Femur (tissue), 1 donor: ENCODE measurements around the gene CNTNAP5.

Source experiments
- DNase-seq: peaks from one replicate; pipeline ENCODE4 v3.0.0-alpha.2; 2017

The CNTNAP5 gene

DNA sequence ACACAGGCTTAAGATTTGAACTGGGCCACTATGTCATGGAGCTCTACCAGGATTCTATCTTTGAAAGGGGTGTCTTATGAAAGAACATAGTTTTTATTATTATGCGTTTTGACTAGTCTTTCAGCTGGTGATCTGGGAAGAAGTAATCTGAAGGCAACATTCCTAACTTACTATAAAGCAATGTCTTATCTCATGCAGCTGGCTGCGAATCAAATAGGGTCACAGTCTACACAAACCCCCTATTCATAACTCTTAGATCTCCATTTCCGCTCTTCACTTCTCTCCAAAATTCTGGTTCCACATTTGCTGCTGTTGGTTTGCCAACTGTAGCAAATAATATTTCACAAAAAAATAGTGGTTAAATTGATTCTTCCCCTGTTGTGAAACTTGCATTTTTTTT is 813.3 kb downstream of the CNTNAP5 start:
- no peak for DNase-seq

DNA sequence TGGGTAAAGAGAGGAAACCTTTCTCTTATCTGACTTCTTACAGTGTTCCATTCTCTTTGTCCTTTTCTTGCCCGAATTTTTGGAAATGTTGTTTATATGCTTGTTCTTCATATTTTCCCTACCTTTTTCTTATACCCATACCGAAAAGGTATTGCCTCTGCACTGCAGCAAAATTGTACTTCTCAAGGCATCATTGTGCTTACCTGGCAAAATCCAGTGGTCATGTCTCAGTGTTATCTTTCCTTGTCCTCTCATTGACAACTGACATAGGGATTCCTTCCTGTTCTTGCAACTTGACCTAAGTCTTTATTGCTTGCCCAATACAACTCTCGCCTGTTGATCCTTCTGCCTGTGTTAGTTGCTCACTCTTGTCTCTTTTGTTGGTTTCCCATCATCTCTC is 842.2 kb downstream of the CNTNAP5 start:
- no peak for DNase-seq

DNA sequence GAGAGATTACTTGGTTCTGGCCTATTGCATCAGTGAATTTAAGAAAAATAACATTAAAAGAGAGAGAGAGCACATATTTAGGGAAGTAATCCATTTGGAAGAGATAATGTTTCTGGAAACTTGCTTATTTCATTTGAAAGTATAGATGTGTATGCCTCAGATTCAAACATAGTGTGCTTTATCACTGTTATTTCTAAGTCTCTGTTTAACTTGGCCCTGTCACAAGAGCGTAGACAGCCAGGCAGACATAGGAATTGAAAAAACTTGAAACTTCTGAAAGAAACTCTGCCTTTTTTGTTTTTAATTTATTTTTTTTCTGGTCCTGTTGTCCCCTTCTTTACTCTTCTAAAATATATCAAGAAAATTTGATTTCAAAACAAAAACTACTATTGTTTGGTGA is 849.1 kb downstream of the CNTNAP5 start:
- no peak for DNase-seq

DNA sequence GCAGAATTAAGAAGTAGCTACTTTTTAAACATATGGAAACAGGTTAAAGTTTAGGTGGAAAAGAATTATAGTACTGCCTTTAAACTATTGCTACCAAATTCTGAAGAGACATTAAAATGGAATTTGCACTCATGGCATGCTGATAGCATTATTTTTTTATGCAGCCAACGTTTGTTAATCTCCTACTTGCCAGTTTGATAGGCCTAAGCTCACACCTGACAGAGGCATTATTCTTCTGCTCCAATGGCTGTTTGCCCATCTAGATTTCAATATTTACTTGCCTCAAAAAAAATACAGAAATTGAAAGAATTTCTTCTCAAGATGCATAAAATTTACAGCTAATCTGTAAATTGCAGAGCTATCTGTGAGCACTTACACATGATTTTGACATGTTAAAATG is 849.6 kb downstream of the CNTNAP5 start:
- DNase-seq = no peak

DNA sequence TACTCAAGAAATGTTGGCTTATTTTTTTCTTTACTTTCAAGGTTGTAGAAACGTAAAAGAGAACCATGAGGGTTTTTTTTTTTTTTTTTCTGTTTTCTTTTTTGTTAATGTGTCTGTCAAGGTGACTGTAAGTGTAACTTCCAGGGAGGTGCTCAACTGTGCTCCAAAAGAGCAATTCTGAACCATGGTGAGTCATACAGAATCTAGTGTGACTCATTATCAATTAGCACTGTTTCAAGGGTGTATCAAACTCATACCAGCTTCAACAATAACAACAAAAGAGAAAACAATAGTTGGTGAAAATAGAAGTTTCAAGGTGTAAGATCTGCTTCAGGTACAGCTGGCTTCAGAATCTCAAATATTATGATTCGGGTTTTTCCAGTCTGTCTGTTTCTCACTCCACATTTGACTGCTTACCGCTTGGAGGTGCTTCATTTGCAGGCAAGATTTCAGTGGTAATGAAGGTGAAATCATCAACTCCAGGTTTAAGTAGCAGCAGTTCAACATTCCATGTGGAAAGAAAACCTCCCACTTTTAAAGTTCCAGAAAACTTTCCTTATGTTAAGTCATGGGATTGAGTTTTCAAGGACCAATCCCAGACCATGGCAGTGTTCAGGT is 850.6 kb downstream of the CNTNAP5 start:
- DNase-seq = no peak

DNA sequence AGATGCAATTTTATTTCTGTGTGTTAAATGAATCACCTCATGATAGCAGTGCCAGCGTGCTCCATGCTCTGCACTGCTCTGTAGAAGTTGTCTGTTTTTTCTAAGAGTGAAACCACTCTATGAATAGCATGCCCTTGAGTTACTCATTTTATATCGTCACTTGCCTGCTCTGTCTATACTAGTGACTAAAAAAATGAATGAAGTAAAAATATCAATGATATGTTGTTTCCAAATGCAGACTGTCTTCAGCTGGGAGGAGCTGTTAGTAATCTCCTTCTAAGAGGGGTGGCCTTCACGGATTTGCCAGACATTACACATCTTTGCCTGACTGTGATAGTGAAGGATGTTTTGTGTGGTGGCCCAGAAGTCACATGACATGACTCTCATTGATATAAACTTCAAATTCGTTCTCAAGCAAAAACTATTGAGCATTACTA is 852.1 kb downstream of the CNTNAP5 start:
- DNase-seq = no peak

DNA sequence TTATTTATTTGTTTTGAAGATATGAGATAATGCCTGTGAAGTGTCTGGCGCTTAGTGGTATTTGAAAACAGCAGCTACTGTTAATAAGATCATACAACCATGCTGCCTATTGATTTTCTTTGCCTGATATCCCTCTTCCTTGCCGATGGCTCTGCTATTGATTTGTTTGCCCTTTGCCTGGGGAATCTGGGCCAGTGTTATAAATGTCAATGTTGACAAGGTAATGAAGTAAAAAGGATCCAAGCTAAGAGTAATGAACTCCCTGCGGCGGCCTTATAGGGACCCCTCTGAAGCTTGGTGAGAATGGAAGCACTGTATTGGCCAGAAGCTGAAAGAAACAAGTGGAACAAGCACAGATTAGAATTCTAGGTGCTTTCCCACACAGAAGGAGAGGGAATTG is 854.6 kb downstream of the CNTNAP5 start:
- no peak for DNase-seq

DNA sequence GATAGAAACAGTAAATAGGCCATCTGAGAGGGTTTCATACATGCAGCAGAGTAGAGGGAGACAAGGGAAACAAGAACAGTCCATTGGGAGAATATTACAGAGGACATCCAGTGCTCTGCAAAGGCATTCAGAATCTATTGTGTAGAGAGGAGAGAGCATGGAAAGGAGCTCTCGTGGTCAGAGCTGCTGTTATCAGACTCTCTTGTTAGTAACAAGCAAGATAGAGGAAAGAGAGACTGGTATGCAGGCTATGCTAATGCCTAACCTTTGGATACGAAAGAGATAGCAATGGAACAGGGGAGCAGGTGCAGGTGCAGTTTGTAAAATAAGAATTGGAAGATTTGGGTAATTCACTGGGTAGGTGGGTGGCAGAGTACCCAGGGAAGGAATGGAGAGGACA is 855.9 kb downstream of the CNTNAP5 start:
- DNase-seq = no peak

DNA sequence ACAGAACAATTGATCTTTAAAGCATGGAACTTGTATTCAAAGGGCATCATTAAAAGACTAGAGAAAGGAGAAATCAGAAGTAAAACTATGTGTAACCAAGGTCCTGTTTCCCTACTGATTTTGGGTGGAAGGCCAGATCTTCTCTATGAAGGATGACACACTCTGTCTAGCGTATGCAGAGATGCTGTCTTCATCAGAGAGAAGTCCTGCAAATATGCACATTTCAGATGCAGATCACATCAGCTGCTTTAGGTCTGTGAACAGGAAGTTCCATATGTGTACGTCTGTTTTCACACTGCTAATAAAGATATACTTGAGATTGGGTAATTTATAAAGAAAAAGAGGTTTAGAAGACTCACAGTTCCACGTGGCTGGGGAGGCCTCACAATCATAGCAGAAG is 857.3 kb downstream of the CNTNAP5 start:
- no peak for DNase-seq

DNA sequence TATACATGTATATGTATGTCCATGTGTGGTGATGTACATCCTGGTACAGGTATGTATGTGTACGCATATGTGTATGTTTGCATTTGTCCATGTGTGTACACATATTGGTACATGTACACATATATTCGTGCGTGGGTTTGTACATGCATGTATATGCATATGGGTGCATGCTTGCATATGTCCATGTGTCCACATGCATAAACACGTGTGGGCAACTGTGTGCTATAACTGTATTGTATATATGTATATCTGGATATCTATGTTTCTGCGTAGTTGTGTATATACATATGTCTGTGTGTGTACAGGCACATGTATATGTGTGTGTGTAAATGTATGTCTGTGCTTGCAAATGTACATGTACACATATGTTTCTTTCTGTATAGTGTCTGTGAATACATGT is 858.5 kb downstream of the CNTNAP5 start:
- DNase-seq = no peak

DNA sequence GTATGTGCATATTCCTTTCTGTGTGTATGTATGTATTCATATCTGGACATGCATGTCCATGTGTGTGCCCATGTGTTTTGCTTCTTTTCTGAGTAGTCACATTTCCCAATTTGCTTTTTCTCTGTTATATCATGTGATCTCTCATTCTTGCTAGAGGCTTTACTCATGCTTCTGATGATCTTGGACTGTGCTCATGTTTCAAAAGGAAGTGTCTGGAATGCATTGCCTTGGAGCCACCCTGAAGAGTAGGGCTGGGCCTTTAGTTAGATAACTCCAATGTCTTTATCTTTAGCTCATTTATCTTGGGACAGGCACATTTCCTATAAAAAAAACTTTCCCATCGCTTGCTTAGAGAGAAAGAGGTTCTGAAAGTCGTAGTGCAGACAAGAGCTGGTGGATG is 859.2 kb downstream of the CNTNAP5 start:
- DNase-seq = no peak

DNA sequence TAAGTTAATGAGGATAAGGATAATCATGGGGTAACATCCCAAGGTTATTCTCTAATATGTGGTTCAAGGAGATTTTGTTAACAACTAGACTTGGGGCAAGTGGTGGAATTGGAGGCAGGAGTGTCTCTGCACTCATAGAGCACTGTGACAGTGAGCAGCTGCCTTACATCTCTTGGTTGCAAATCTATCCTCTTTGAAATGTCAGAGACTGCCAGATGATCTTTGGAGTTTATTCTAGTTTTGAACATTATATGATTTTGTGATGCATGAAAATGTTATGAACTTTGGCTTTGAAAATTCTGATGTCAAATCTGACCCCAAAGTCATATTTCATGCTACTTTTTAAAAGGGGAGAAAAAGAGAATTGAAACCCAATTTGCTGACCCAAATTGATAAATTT is 861.1 kb downstream of the CNTNAP5 start:
- DNase-seq = no peak

DNA sequence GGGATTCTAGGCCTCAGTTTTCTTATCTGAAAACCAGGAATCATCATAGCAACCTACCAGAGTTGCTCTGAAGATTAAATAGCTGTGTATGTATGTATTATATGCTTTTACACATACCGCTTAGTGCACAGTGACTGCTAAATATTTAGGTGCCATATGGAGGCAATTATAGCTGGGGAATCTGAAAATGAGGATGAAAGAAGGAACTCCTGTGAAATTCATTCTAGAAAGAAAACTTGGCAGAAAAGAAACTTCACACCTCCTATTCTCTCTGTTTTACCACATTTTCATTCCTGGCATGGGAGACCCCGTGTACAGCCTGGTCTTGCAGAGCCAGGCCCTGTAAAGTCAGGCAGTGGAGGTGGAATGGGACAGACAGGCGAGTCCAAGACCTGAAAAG is 862.4 kb downstream of the CNTNAP5 start:
- DNase-seq = no peak

DNA sequence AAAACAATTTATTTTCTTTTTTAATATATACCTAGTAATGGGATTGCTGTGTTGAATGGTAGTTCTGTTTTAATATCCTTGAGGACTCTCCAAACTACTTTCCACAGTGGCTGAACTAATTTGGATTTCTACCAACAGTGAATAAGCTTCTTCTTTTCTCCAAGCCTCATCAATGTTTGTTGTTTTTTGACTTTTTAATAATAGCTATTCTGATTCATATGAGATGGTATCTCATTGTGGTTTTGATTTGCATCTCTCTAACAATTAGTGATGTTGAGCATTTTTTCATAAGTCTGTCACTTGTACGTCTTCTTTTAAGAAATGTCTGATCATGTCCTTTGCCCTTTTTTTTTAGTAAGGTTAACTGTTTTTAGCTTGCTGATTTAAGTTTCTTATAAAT is 863.3 kb downstream of the CNTNAP5 start:
- DNase-seq = no peak

DNA sequence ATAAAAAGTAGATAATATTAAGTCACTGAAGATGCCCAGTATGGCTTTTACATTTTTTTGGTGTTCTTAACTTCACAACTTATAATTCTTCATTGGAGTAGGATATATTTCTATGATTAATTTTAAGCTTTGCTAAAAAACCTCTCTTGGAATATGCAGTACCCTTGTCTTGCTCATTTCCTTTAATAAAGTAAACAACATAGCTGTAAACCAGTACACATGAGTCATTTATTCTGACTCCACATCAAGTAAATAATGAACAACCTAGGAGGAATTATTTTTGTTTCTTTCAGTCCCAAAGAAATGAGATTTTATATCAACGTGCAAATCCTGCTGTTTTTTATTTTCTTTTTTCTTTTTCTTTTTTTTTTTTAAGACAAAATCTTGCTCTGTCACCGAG is 869.1 kb downstream of the CNTNAP5 start:
- DNase-seq = no peak

DNA sequence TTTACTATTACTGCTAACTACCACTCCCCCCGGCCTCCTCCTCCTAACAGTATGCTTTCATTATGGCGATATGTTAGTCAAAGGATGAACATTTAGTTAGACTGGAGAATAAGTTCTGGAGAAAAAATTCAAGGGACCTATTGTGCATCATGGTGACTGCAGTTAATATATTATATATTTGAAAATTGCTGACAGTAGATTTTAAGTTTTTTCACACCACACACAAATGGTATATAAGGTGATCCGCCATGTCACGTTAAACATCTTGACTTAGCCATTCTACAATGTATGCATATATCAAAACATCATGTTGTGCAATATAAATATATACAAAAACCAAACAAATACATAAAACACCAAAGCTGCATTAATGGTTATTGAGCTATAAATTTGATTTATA is 873.7 kb downstream of the CNTNAP5 start:
- no peak for DNase-seq

DNA sequence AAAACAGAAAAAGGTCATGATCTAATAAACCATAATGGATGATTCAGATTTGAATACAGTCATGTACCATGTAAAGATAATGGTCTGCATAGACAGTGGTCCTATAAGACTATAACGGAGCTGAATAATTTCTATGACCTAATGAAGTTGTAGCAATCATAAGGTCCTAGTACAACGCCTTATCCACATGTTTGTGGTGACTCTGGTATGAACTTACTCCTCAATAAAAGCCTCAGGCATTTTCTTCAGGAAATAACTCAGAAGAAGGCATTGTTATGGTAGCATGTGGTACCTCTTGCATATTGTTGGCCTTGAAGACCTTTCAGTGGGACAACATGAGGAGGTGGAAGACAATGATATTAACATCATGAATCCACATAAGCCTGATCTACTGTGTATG is 883.3 kb downstream of the CNTNAP5 start:
- no peak for DNase-seq

DNA sequence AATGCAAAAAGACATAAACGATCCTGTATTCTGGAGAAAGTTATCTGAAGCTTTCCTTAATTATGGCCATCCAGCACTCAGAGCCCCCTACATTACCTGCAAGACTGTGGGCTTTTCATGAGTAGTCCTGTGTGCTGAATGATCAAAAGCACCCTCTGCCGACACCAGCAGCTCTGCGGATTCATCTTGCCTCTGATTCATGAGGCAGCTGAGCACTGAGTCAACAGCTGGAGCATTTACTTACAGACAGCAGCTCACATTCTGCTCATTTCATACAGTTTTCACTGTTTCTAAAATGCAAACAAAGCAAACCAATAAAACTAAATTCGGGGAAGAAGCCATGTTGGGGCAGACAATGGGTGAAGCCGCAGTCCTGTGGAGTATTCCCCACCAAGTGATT is 886.5 kb downstream of the CNTNAP5 start:
- no peak for DNase-seq

DNA sequence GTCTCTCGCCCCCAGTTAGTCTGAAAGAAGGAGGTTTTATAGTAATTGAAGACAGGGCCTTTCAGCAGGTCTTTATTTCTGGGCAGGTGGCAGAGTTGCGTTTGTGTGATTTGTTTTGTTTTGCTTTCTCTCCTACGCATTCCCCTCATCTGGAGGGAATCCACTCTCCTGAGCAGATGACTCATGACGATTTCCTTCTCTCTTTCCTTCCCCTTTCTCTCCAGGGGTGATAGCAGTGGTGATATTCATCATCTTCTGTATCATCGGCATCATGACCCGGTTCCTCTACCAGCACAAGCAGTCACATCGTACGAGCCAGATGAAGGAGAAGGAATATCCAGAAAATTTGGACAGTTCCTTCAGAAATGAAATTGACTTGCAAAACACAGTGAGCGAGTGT is 888.8 kb downstream of the CNTNAP5 start:
- no peak for DNase-seq

DNA sequence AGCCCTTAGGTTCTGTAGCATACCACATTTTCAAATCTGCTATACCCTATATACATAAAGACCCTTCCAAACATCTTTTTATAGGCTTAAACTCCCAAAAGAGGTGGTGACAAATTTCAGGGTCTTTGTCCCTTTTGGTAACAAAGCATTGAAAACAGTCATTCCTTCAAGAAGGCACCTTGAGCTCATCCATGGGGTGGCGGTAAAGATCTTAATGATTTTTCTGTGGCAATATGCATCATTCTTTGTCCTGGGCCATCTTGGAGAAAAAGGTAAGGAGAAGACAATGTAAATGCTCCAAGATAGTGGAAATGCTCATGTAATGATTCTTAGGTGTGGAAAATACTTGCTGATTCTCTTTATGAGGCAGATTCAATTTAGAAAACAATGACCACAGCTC is 890.5 kb downstream of the CNTNAP5 start:
- DNase-seq = no peak

DNA sequence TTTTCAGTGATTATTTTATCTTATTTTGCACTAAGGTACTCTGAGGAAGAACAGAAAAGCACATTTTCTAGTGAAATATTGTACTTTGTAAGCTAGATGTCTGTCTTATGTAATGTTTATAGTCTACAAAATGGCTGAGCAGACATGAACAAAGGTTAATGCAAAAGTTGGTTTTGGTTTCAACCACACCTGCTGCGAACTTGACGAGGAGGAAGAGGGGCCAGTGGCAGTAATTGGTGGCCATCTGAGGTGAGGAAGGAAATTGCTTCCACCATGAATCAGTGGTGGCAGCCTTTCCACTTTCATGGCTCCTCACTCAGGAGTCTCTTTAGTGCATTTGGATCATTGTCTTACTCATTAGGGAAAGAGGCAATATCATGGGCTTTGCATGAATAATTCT is 894.2 kb downstream of the CNTNAP5 start:
- DNase-seq = no peak

DNA sequence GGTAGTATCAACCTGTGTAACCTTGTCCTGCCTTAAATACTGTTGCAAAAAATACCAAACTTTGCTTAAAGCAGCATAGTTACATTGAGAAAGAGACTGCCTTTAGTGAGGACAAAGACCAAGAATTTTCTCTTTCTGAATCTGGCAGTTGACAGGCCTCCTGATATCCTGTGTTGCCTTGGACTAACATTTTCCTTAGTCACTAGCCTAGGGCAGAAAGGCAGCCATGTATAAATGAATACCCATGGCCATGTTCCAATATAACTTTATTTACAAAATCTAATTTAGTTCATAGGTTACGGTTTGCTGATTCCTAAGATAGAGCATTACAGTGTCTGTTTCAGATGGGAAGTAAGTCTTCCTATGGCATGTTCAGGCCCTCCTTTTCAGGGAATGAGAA is 895.4 kb downstream of the CNTNAP5 start:
- DNase-seq = no peak

DNA sequence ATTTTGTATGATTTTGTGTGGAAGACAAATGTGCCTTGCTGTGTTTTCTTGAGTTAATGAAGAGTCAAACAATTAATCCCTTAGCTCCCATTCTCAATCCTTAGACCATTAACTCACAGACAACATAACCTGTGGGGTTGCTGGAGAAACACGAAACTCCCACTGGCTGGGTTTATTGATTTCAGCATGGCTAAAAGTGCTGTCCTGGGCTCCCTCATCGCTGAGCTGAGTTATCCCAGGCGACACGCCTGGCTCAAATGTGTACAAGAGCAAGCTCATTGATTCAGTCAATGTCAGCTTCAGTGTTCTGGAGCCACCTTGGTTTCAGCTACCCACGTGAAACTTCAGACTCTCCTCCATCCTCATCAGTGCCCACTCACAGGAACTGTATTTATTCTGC is 896.1 kb downstream of the CNTNAP5 start:
- no peak for DNase-seq

DNA sequence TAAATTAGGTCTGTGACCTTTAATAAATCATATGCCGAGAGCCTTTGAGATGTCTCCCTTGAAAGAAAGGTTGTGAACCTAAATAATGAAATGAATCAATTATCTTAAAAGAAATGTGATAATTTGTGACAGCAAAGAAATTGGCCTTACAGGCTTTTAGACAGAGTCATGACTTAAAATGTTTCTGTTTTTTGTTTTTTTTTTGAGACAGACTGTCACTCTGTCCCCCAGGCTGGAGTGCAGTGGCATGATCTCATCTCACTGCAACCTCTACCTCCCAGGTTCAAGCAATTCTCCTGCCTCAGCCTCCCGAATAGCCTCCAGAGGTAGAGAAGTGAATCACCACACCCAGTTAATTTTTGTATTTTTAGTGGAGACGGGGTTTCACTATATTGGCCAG is 898.0 kb downstream of the CNTNAP5 start:
- DNase-seq = no peak

DNA sequence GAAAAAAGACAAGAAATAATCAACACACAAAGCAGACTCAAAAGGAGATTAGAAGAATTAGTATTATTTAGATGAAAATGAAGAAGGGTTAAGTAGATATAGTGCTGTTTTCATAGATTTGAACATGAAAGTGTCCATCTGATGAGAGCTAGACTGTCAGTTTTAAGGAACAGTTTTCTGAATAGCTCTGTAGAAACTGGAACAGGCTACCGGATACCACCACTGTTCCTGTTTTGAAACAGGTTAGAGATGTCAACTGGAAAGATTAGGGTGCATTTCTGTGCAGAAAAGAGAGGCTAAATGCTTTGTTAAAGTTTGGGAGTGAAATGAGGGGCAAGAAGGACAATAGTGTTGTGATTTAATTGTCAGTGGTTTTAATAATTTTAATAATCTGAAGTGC is 908.8 kb downstream of the CNTNAP5 start:
- DNase-seq = no peak

DNA sequence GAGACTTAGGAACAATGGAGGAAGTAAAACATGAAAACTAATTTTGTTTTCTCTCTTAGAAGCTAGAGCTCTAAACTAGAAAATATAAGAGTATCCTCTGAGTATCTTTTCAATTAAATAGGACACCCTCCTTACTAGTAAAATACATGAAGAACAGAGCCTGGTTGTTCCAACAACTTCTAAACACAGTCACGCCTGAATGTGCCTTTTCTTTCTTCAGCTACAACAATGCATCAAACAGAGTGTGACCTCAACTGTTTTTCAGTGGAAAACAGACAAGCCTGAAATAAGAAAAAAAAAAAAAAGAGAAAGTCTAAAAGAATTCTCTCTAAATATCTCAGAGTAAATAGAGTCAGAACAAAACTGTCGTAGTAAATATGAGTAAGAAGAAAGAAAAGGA is 928.8 kb downstream of the CNTNAP5 start:
- no peak for DNase-seq
